Parathyroid adenoma (tissue), 2 donors: ENCODE data around the gene NSUN6.

Source experiments
- H2AFZ ChIP-seq: fragments of 300-600 bp; sonication (generic); one replicate; pipeline ENCODE4 v1.7.0; 2017; ENCODE audit warnings: antibody characterized with exemption, mild to moderate bottlenecking
- H3K27ac ChIP-seq: fragments of 300-600 bp; sonication (generic); one replicate; pipeline ENCODE4 v1.7.0; 2017
- H3K27me3 ChIP-seq: fragments of 300-600 bp; sonication (generic); one replicate; pipeline ENCODE4 v1.7.0; 2017; ENCODE audit warnings: low read length; ENCODE audit not compliant: control insufficient read depth, insufficient read depth
- H3K36me3 ChIP-seq: fragments of 300-600 bp; sonication (generic); one replicate; pipeline ENCODE4 v1.7.0; 2017; ENCODE audit warnings: low read length; ENCODE audit not compliant: control insufficient read depth, insufficient read depth
- H3K4me1 ChIP-seq: fragments of 300-600 bp; sonication (generic); one replicate; pipeline ENCODE4 v1.7.0; 2017; ENCODE audit warnings: control low read depth
- H3K4me2 ChIP-seq: fragments of 300-600 bp; sonication (generic); one replicate; pipeline ENCODE4 v1.7.0; 2017; ENCODE audit warnings: low read length
- H3K4me3 ChIP-seq: fragments of 300-600 bp; sonication (generic); one replicate; pipeline ENCODE4 v1.7.0; 2017; ENCODE audit warnings: low read depth, low read length
- H3K79me2 ChIP-seq: fragments of 300-600 bp; sonication (generic); one replicate; pipeline ENCODE4 v1.7.0; 2017; ENCODE audit warnings: control low read depth
- H3K9ac ChIP-seq: fragments of 300-600 bp; sonication (generic); one replicate; pipeline ENCODE4 v1.7.0; 2017; ENCODE audit warnings: mild to moderate bottlenecking
- H3K9me3 ChIP-seq: fragments of 300-600 bp; sonication (generic); one replicate; pipeline ENCODE4 v1.7.0; 2017; ENCODE audit warnings: low read length; ENCODE audit not compliant: control insufficient read depth
- TF ChIP-seq, protein P1 (sequence below): fragments of 300-600 bp; sonication (generic); IDR thresholded peaks from one replicate; pipeline ENCODE4 v1.7.0; 2017; ENCODE audit warnings: antibody characterized with exemption, mild to moderate bottlenecking
- donor health status: primary hyperparathyroidism.

Gene NSUN6

GRCh38 chr10:18683427-18683826, 32.0 kb upstream of the NSUN6 start:
- TF ChIP-seq, protein P1, sequence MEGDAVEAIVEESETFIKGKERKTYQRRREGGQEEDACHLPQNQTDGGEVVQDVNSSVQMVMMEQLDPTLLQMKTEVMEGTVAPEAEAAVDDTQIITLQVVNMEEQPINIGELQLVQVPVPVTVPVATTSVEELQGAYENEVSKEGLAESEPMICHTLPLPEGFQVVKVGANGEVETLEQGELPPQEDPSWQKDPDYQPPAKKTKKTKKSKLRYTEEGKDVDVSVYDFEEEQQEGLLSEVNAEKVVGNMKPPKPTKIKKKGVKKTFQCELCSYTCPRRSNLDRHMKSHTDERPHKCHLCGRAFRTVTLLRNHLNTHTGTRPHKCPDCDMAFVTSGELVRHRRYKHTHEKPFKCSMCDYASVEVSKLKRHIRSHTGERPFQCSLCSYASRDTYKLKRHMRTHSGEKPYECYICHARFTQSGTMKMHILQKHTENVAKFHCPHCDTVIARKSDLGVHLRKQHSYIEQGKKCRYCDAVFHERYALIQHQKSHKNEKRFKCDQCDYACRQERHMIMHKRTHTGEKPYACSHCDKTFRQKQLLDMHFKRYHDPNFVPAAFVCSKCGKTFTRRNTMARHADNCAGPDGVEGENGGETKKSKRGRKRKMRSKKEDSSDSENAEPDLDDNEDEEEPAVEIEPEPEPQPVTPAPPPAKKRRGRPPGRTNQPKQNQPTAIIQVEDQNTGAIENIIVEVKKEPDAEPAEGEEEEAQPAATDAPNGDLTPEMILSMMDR: no peak
- Histone ChIP-seq H3K4me1 (no peaks in the 10 kb centered on the region), H3K4me3 (no peak overlapping the region), H2AFZ (no peak overlapping the region), H3K9me3 (no peaks in the 10 kb centered on the region), H3K36me3 (no peaks in the 10 kb centered on the region), H3K27ac (no peak overlapping the region), H3K9ac (no peak overlapping the region), H3K79me2 (no peaks in the 10 kb centered on the region), H3K4me2 (no peak overlapping the region), H3K27me3 (no peaks in the 10 kb centered on the region)

DNA sequence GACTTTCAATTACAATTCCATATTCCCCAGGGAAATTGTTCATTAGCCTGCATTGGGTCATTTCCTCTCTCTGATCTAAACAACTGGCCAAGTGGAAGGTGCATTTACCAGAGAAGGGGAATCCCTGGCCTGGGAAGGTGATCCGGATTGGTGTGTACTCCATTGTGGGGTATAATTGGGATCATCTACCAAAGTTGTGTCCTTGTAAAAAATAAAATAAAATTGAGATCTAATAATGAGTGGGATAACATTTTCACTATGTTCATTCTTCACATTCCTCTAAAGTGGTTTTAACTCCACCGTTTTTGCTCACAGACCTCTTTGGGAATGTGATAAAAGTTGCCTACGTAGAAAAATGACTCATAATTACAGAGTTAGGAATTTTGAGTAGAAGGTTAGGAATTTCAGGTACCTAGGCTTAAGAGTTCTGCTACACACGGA, 30.6 kb upstream of the NSUN6 start:
- Histone ChIP-seq H3K4me3 (no peak overlapping the region), H3K36me3 (no peaks in the 10 kb centered on the region), H3K9ac (no peak overlapping the region), H3K4me1 (no peaks in the 10 kb centered on the region), H3K79me2 (no peaks in the 10 kb centered on the region), H3K4me2 (no peak overlapping the region), H3K27me3 (no peaks in the 10 kb centered on the region), H2AFZ (no peak overlapping the region), H3K9me3 (no peaks in the 10 kb centered on the region), H3K27ac (no peak overlapping the region)
- TF ChIP-seq, protein P1: no peak

DNA sequence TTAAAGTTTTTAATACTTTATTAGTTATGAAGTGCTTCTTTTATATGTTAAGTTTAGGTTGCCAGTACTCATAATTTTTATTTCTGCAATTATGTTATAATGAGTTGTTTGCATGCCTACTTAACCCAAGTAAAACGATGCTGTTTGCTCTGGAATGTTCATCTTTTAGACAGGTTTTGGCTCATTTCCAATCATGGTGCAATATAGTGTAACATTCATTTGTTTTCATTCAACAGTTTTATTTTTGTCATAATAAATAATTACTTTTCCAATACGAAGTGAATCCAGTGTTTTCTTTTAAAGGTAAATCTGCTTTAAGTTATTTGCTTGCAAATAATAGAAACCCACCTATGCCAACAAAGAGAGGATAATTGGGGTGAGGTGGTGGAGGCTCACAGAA, 30.0 kb upstream of the NSUN6 start:
- TF ChIP-seq, protein P1: no peak
- H3K9me3 ChIP-seq: no peaks in the 10 kb centered on the region
- H3K27ac ChIP-seq: no peak overlapping the region
- no peaks in the 10 kb centered on the region for H3K79me2 ChIP-seq
- H3K9ac ChIP-seq: no peak overlapping the region
- no peak overlapping the region for H2AFZ ChIP-seq
- H3K4me3 ChIP-seq: no peak overlapping the region
- no peak overlapping the region for H3K4me2 ChIP-seq
- no peaks in the 10 kb centered on the region for H3K36me3 ChIP-seq
- H3K4me1 ChIP-seq: no peaks in the 10 kb centered on the region
- no peaks in the 10 kb centered on the region for H3K27me3 ChIP-seq

GRCh38 chr10:18680754-18681153, 29.4 kb upstream of the NSUN6 start:
- Histone ChIP-seq H3K9me3 (no peaks in the 10 kb centered on the region), H3K4me3 (no peak overlapping the region), H3K27ac (no peak overlapping the region), H3K79me2 (no peaks in the 10 kb centered on the region), H3K9ac (no peak overlapping the region), H2AFZ (no peak overlapping the region), H3K36me3 (no peaks in the 10 kb centered on the region), H3K4me2 (no peak overlapping the region), H3K4me1 (no peaks in the 10 kb centered on the region), H3K27me3 (no peaks in the 10 kb centered on the region)
- TF ChIP-seq, protein P1: no peak

DNA sequence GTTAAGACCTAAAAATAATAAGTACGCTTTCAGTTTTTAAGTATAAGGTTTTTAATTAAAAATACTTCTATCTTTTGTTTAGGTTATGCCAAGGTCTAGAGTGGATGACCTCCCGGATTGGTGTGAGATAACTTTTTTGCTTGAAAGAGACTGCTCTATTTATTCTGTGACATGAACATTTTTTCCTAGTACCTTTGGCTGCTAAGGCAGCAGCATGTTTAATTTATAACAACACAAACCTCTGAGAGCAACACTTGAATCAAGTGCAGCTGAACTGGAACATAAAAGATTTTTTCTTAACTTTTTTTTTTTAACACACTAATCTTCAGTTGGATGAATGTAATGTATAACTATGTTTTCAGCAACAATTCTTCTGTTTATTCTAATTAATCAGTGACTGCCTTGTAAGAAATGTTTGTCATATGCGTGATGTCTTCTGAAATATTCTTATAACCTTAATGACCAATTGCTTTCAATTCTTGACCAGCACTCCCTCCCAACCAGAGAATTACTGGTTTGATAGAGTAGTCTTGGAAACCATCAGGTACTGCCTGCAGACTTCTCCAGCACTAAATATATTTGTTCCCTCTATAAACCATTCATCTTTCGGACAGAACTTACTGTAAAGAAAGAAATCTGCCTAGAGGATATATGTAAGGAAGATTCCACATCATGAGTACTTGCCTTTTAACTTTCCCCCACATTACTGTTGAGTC, 23.9 kb upstream of the NSUN6 start:
- Histone ChIP-seq H3K4me1 (no peaks in the 10 kb centered on the region), H3K4me3 (no peak overlapping the region), H3K27me3 (no peaks in the 10 kb centered on the region), H2AFZ (no peak overlapping the region), H3K9ac (no peak overlapping the region), H3K9me3 (no peaks in the 10 kb centered on the region), H3K36me3 (no peaks in the 10 kb centered on the region), H3K4me2 (no peak overlapping the region), H3K79me2 (peaks cover 2% of the 10 kb centered on the region), H3K27ac (no peak overlapping the region)
- TF ChIP-seq, protein P1: no peak
